WTC11 (cell line): ENCODE results near the gene EPS8L1.

Experiments used
- E2F4 ChIP-seq: sonication (generic); formaldehyde crosslinking; IDR thresholded peaks from 2 replicates; pipeline ENCODE4 v1.8.1; 2022; ENCODE audit warnings: low read depth, mild to moderate bottlenecking, moderate library complexity, missing genetic modification reagents, borderline replicate concordance
- ESRRA ChIP-seq: sonication (generic); formaldehyde crosslinking; IDR thresholded peaks from 2 replicates; pipeline ENCODE4 v1.8.1; 2022; ENCODE audit warnings: mild to moderate bottlenecking, missing genetic modification reagents, borderline replicate concordance
- TF ChIP-seq, protein P1 (sequence below): fragments of 200-600 bp; IDR thresholded peaks from 2 replicates; pipeline ENCODE4 v1.8.0; 2022; ENCODE audit warnings: antibody characterized with exemption

- TF ChIP-seq ESRRA (CRISPR knock-in tag), result no peak
- TF ChIP-seq, protein P1, sequence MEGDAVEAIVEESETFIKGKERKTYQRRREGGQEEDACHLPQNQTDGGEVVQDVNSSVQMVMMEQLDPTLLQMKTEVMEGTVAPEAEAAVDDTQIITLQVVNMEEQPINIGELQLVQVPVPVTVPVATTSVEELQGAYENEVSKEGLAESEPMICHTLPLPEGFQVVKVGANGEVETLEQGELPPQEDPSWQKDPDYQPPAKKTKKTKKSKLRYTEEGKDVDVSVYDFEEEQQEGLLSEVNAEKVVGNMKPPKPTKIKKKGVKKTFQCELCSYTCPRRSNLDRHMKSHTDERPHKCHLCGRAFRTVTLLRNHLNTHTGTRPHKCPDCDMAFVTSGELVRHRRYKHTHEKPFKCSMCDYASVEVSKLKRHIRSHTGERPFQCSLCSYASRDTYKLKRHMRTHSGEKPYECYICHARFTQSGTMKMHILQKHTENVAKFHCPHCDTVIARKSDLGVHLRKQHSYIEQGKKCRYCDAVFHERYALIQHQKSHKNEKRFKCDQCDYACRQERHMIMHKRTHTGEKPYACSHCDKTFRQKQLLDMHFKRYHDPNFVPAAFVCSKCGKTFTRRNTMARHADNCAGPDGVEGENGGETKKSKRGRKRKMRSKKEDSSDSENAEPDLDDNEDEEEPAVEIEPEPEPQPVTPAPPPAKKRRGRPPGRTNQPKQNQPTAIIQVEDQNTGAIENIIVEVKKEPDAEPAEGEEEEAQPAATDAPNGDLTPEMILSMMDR, result no peak
- no peak for TF ChIP-seq E2F4 (CRISPR knock-in tag)
Observed at GRCh38 chr19:55079400-55080038, 3.9 kb downstream of the EPS8L1 start.
